Fibroblast of lung (primary cell): ENCODE results near the gene GALNT12.

Source experiments
- EZH2 ChIP-seq: IDR thresholded peaks from 2 replicates; pipeline ENCODE4 v1.5.1; 2012; ENCODE audit warnings: low read length, control low read depth, mild to moderate bottlenecking; ENCODE audit errors: missing control alignments
- TF ChIP-seq, protein P1 (sequence below), 2 donors: IDR thresholded peaks in 1 of 2; conservative IDR thresholded peaks in 1 of 2; 1 replicate in 1 of 2; 2 replicates in 1 of 2; pipeline ENCODE4 v1.5.1; 2011 to 2012; ENCODE audit warnings: low read length in 2 of 2, control low read depth in 1 of 2, inconsistent platforms in 1 of 2, low read depth in 1 of 2, mild to moderate bottlenecking in 1 of 2

DNA sequence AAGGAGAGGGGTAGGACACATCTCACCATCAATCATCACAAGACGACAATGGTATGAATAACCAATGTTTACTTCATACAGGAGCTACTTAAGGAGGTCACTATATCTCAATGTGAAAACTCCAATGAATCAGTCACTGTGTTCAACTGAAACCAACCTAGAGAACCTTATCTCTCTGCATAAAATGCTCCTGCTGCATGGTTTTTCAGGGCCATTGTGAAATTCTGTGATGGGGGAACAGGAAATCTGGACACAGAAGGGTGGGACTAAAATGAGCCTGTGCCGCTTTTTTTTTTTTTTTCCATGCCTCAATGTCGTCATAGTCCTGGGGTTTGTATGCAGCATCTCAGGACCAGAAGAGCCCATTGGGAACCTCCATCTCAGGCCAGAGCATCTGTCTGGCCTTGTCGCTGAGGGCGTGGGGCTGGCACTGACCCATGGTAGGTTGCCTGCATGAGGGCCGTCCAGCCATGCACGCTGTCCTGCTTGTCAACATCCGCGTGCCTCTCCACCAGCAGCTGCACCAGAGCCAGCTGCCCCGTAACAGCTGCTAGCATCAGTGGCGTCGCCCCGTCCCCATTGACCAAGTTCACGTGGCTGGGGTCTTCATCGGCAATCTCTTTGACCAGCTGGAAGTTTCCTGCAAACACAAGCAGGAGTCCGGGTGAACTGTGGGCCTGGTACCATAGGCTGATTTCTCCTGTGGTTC is 23.8 kb upstream of the GALNT12 start:
- TF ChIP-seq, protein P1, sequence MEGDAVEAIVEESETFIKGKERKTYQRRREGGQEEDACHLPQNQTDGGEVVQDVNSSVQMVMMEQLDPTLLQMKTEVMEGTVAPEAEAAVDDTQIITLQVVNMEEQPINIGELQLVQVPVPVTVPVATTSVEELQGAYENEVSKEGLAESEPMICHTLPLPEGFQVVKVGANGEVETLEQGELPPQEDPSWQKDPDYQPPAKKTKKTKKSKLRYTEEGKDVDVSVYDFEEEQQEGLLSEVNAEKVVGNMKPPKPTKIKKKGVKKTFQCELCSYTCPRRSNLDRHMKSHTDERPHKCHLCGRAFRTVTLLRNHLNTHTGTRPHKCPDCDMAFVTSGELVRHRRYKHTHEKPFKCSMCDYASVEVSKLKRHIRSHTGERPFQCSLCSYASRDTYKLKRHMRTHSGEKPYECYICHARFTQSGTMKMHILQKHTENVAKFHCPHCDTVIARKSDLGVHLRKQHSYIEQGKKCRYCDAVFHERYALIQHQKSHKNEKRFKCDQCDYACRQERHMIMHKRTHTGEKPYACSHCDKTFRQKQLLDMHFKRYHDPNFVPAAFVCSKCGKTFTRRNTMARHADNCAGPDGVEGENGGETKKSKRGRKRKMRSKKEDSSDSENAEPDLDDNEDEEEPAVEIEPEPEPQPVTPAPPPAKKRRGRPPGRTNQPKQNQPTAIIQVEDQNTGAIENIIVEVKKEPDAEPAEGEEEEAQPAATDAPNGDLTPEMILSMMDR (conservative IDR thresholded peaks at IDR 0.05 in 1 of 2, IDR thresholded peaks at IDR 0.05 in 1 of 2; ENCODE audit: low read depth in 1 of 2, low read length in 2 of 2), result no peak
- TF ChIP-seq EZH2, result no peak
